Heart left ventricle (tissue), 16 donors: ENCODE measurements around the gene PSMD3. TPM values are rescaled to one million over a fixed set of nuclear protein-coding genes. Genes with fewer than 3 reads are reported as not detected.

ENCODE experiments used
- ATAC-seq, 4 donors: fragments of 200-7000 bp; cut with Tn5 transposase; one replicate each; pipeline ENCODE4 v1.9.1; 2020 to 2022; ENCODE audit warnings: moderate library complexity in 4 of 4, mild to moderate bottlenecking in 3 of 4, moderate number of reproducible peaks in 1 of 4
- DNase-seq, 5 donors: peaks; one replicate each; pipeline ENCODE4 v3.0.0-alpha.2; 2020
- H3K27ac ChIP-seq, 12 donors: fragments of 200-600 bp; sonication (generic) in 4 of 12; one replicate each; pipeline versions ENCODE4 v1.5.0 to v1.8.0; 2016 to 2022; ENCODE audit warnings: mild to moderate bottlenecking in 2 of 12
- H3K27me3 ChIP-seq, 9 donors: fragments of 200-600 bp; sonication (generic) in 2 of 9; one replicate each; pipeline versions ENCODE4 v1.5.1 to v1.8.0; 2016 to 2022; ENCODE audit warnings: mild to moderate bottlenecking in 3 of 9
- H3K36me3 ChIP-seq, 9 donors: fragments of 200-600 bp; sonication (generic) in 2 of 9; one replicate each; pipeline versions ENCODE4 v1.5.0 to v1.8.0; 2018 to 2022; ENCODE audit warnings: mild to moderate bottlenecking in 2 of 9
- H3K4me1 ChIP-seq, 12 donors: fragments of 200-600 bp; sonication (generic) in 4 of 12; one replicate each; pipeline versions ENCODE4 v1.5.0 to v1.8.0; 2016 to 2022; ENCODE audit warnings: mild to moderate bottlenecking in 3 of 12
- H3K4me3 ChIP-seq, 12 donors: fragments of 200-600 bp; sonication (generic) in 4 of 12; one replicate each; pipeline versions ENCODE4 v1.5.0 to v1.8.0; 2017 to 2022; ENCODE audit warnings: mild to moderate bottlenecking in 9 of 12, moderate library complexity in 4 of 12
- H3K9me3 ChIP-seq, 12 donors: fragments of 200-600 bp; sonication (generic) in 4 of 12; one replicate each; pipeline versions ENCODE4 v1.5.0 to v1.8.0; 2016 to 2022; ENCODE audit warnings: mild to moderate bottlenecking in 1 of 12
- CTCF ChIP-seq, 12 donors: fragments of 200-600 bp; sonication (generic) in 4 of 12; IDR thresholded peaks; one replicate each; pipeline versions ENCODE4 v1.5.0 to v1.8.0; 2018 to 2022; ENCODE audit warnings: antibody characterized with exemption in 12 of 12, mild to moderate bottlenecking in 5 of 12
- POLR2A ChIP-seq, 2 donors: fragments of 450-650 bp; IDR thresholded peaks; one replicate each; pipeline ENCODE4 v1.6.1; 2017; ENCODE audit warnings: antibody characterized with exemption in 2 of 2, mild to moderate bottlenecking in 2 of 2, moderate library complexity in 2 of 2
- WGBS, 4 donors: extraction: QIAGEN DNeasy Blood & Tissue Kit in 2 of 4; methylation state at CpG; one replicate each; pipeline versions ENCODE4 v1.1.5 to v1.1.7; 2013 to 2018; 5-methylcytosine and 5-hydroxymethylcytosine counted together
- intact Hi-C, 10 donors: fragments of 100-400 bp; cut with DNase I; formaldehyde crosslinking; loops; one replicate each; pipeline versions ENCODE4 v1.11.1 to v1.14.2; 2022
- long read RNA-seq, 3 donors: library from polyadenylated mRNA; unstranded; transcript quantifications; one replicate each; pipeline ENCODE4 v2.0.0, GENCODE V29; 2020 to 2021
- polyA plus RNA-seq, 2 donors: library from polyadenylated mRNA; stranded (reverse); fragments of 200-250 nt; gene quantifications; one replicate each; pipeline ENCODE4 v1.2.3, GENCODE V29; 2013
- total RNA-seq, 9 donors: library from RNA; depleted of rRNA in 2 of 9; stranded (reverse); fragments of >200 nt in 2 of 9; fragmentation: NEBNext Ultra II Directional in 3 of 9; extraction: Animal tissue kit (Norgen Biotek cat#: 25700) in 3 of 9; gene quantifications; one replicate each; pipeline versions ENCODE4 v1.1.0 to v1.2.4, GENCODE V29; 2016 to 2023
- donor health status: ischemic (EF 13 %, LVEDD 7.1; RV severe dilation, severe dysfunction).
- donor health status: healthy with polysubstance abuse.
- donor health status: DM: no; HTN: yes; CAD: no.
- donor health status: DM: no; HTN: no; CAD: no.
- donor health status: ischemic (EF 25% LVEDD 6.9; RV normal size, moderate dysfunction).
- donor health status: ischemic (EF 25% LVEDD 5.7; RV mildly dilated, moderate dysfunction).
- donor health status: healthy.
- donor health status: DM: yes; HTN: yes; CAD: no.
- donor health status: ischemic (EF 35%, LVEDD 5.7; RV mildly dilated, moderate dysfunction).
- donor health status: nonischemic (EF 11% LVEDD 7.7; RV severe dilation, severe dysfunction).
- donor health status: DM: yes; HTN: yes; CAD: no.
- donor health status: PGD.
- donor health status: ischemic (EF 29% LVEDD 5.4; RV normal size, mild dysfunction).
- donor health status: nonischemic (EF 23%, LVEDD 6.1; RV moderate dilation, normal function).

The PSMD3 gene
- total RNA-seq (100 to 1,000 TPM in 2 of 9 donors, 10 to 100 TPM in 7; 68.9 to 117 (median 83.3) TPM), polyA plus RNA-seq (100 to 1,000 TPM in 1 of 2 donors, 10 to 100 TPM in 1; 72.6 to 142 TPM)
- long read RNA-seq, donor 1, transcript PSMD3-201 (12 exons, 2,158 nt) = major isoform, 42 of 75 reads
- long read RNA-seq, donor 1, partial matches to known transcripts = 31 of 75 reads
- long read RNA-seq, donor 1, other reads (novel, unspliced or antisense) = 2 of 75 reads
- long read RNA-seq, donor 2, transcript PSMD3-201 (12 exons, 2,158 nt) = major isoform, 315 of 338 reads
- long read RNA-seq, donor 2, partial matches to known transcripts = 12 of 338 reads
- long read RNA-seq, donor 2, other reads (novel, unspliced or antisense) = 11 of 338 reads
- long read RNA-seq, donor 3, transcript PSMD3-201 (12 exons, 2,158 nt) = major isoform, 80 of 114 reads
- long read RNA-seq, donor 3, partial matches to known transcripts = 31 of 114 reads
- long read RNA-seq, donor 3, other reads (novel, unspliced or antisense) = 3 of 114 reads

DNA sequence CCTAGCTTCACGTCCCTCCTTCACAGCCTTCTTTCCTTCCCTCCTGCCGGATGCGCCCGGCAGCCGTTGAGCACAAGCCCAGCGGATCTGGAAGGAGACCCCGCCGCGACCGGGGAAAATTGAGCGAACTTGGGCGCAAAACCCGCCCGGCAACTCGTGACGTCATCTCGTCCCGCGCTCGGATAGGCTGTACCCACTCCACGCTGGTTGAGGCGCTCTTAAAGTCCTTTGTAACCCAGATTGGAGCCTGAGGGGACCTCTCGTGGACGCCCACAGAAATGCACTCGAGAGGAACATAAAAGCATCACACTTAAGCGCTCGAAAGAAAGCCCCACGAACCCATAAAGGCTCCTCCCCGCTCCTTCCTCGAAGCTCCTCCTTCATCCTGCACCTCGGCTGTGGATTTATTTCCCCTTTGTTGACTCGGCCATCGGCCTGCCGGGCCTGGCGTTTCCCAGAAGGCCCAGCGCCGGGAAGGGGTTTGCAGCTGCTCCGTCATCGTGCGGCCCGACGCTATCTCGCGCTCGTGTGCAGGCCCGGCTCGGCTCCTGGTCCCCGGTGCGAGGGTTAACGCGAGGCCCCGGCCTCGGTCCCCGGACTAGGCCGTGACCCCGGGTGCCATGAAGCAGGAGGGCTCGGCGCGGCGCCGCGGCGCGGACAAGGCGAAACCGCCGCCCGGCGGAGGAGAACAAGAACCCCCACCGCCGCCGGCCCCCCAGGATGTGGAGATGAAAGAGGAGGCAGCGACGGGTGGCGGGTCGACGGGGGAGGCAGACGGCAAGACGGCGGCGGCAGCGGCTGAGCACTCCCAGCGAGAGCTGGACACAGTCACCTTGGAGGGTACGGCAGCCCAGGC, at the start of gene PSMD3:
Gene PSMD3, plus strand, starts transcription at position 457 of the 856 bp plus-strand sequence. Its CDS starts 164 bp downstream, at position 621.
- DNase-seq = peak; percentile 98
- H3K27me3 ChIP-seq = peaks cover 0 to 3% (median 0%) of the 10 kb centered on the region in 9 donors
- H3K4me3 ChIP-seq = peak within 1 kb of the TSS; percentile 74 to 100 (median 95)
- peaks cover 7 to 34% (median 23%) of the 10 kb centered on the region in 12 donors for H3K4me1 ChIP-seq
- H3K9me3 ChIP-seq = no peaks in the 10 kb centered on the region
- H3K36me3 ChIP-seq = peaks cover 5 to 24% (median 18%) of the 10 kb centered on the region in 9 donors
- peak; percentile 96 to 99 (median 98) for ATAC-seq
- WGBS, 4 donors = 0% methylated on average over 44 to 84 of the region's 84 CpGs
- TF ChIP-seq POLR2A (IDR thresholded peaks at IDR 0.05) (peak; percentile 15 to 86), CTCF (IDR thresholded peaks at IDR 0.05) (peak; percentile 66 to 94 (median 80))
- intact Hi-C loops = loop anchor here in 5 of 10 donors (1.0 to 10.0 kb wide), 9 partner anchors 21 to 358 kb away; partner anchors contain the start of genes LRRC3C (in 2 of the 5), ORMDL3 (in 2 of the 5) and PPP1R1B (in 1 of the 5)
- H3K27ac ChIP-seq = peak within 1 kb of the TSS; percentile 70 to 99 (median 92)

DNA sequence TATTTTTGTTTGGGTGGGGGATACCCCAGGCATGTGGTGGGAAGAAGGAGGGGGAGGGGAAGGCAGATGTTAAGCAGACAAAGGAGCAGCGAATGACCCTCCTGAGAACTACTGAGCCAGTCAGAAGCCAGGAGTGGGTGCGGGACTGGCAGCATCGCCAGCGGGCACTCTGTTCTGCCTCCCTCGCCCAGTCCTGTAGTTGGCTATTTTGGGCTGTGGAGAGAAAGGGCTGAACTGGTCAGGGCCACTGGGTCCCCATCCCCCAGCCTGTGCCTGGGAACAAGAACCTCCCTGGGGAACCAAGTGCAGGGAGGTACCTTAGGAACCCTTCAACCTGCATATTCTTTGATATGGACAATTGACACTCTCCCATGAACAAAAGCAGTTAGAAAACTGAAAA, 46.7 kb upstream of the PSMD3 start:
- no peaks in the 10 kb centered on the region for H3K27me3 ChIP-seq
- H3K4me3 ChIP-seq = no peak overlapping the region
- H3K9me3 ChIP-seq = no peaks in the 10 kb centered on the region
- ATAC-seq (peak; percentile 81 to 90 (median 86)), DNase-seq (peak in 4 of 5 donors; percentile 67 to 78 (median 71))
- H3K36me3 ChIP-seq = no peaks in the 10 kb centered on the region
- H3K4me1 ChIP-seq = peaks cover 0 to 49% (median 13%) of the 10 kb centered on the region in 12 donors
- TF ChIP-seq CTCF (IDR thresholded peaks at IDR 0.05) (no peak), POLR2A (IDR thresholded peaks at IDR 0.05) (no peak)
- peak overlapping the region; percentile 31 to 92 (median 76) for H3K27ac ChIP-seq
- WGBS, 4 donors = 34 to 63% (median 48%) methylated on average over 5 of the region's 5 CpGs
- intact Hi-C loops = no loop called here

GRCh38 chr17:39934324-39934723, 46.3 kb upstream of the PSMD3 start:
- intact Hi-C loops = no loop called here
- 84 to 89% (median 84%) methylated on average over 5 of the region's 5 CpGs for WGBS, 4 donors
- peaks cover 0 to 49% (median 13%) of the 10 kb centered on the region in 12 donors for H3K4me1 ChIP-seq
- no peaks in the 10 kb centered on the region for H3K9me3 ChIP-seq
- ATAC-seq = no peak
- no peaks in the 10 kb centered on the region for H3K36me3 ChIP-seq
- DNase-seq = no peak
- peak overlapping the region in 11 of 12 donors; percentile 31 to 92 (median 76) for H3K27ac ChIP-seq
- no peaks in the 10 kb centered on the region for H3K27me3 ChIP-seq
- TF ChIP-seq POLR2A (IDR thresholded peaks at IDR 0.05) (no peak), CTCF (IDR thresholded peaks at IDR 0.05) (no peak)
- no peak overlapping the region for H3K4me3 ChIP-seq
